H1 (cell line): ENCODE results near the gene ADARB2. TPM values are rescaled to one million over a fixed set of nuclear protein-coding genes. Genes with fewer than 3 reads are reported as not detected.

Source experiments
- CTCF ChIA-PET: fragments of 300-600 bp; sonication (Branson Sonifier 250); formaldehyde crosslinking; loops from one replicate; lab custom pipeline; 2021; ENCODE audit not compliant: partially characterized antibody; lab: Charles Lee
- POLR2A ChIA-PET: fragments of 300-600 bp; sonication (Branson Sonifier 250); formaldehyde crosslinking; loops from one replicate; lab custom pipeline; 2021; ENCODE audit warnings: inconsistent platforms; ENCODE audit not compliant: partially characterized antibody; lab: Charles Lee
- DNase-seq, 2 experiments: peaks; one replicate each; pipeline versions ENCODE4 v3.0.0 to v3.0.0-alpha.2; 2010 to 2022; ENCODE audit warnings: low spot score in 2 of 2, low read depth in 1 of 2, mixed read lengths in 1 of 2
- FAIRE-seq: peaks from 2 replicates; lab custom pipeline; 2011; peaks lifted over from hg19 to GRCh38; lab: Jason Lieb, UNC
- H2AFZ ChIP-seq: 2 replicates; pipeline ENCODE4 v1.8.1; 2012; ENCODE audit warnings: low read length, inconsistent platforms
- H2AK5ac ChIP-seq: 2 replicates; pipeline ENCODE4 v1.6.1; 2013; ENCODE audit warnings: low read depth, low read length
- H2BK120ac ChIP-seq: replicated peaks from 2 replicates; pipeline ENCODE3; 2013; ENCODE audit warnings: low read depth, low read length, inconsistent platforms
- H2BK12ac ChIP-seq: 2 replicates; pipeline ENCODE4 v1.6.1; 2013; ENCODE audit warnings: low read depth, low read length
- H2BK15ac ChIP-seq: 2 replicates; pipeline ENCODE4 v1.6.1; 2013; ENCODE audit warnings: low read length
- H2BK20ac ChIP-seq: 2 replicates; pipeline ENCODE4 v1.6.1; 2013; ENCODE audit warnings: low read length
- H2BK5ac ChIP-seq: 2 replicates; pipeline ENCODE4 v1.6.1; 2013; ENCODE audit warnings: low read depth, low read length
- H3K14ac ChIP-seq: 2 replicates; pipeline ENCODE4 v1.6.1; 2013; ENCODE audit warnings: inconsistent platforms; ENCODE audit not compliant: insufficient read length
- H3K18ac ChIP-seq: 2 replicates; pipeline ENCODE4 v1.6.1; 2013; ENCODE audit warnings: low read length; ENCODE audit errors: extremely low read depth
- H3K23ac ChIP-seq: 2 replicates; pipeline ENCODE4 v1.6.1; 2013; ENCODE audit warnings: inconsistent platforms; ENCODE audit not compliant: insufficient read length
- H3K23me2 ChIP-seq: 2 replicates; pipeline ENCODE4 v1.6.1; 2013; ENCODE audit warnings: low read depth, low read length
- H3K27ac ChIP-seq: 2 replicates; pipeline ENCODE4 v1.6.1; 2011; ENCODE audit warnings: low read depth, low read length, inconsistent platforms
- H3K27me3 ChIP-seq, 4 experiments: replicated peaks in 1 of 4; 1 replicate in 1 of 4; 2 replicates in 3 of 4; pipeline versions ENCODE4 v1.6.1 to v1.8.1; 2011 to 2013; ENCODE audit warnings: low read length in 3 of 4, mild to moderate bottlenecking in 3 of 4, inconsistent platforms in 2 of 4, mixed read lengths in 2 of 4, moderate library complexity in 1 of 4; ENCODE audit not compliant: control insufficient read depth in 3 of 4, insufficient read depth in 3 of 4; ENCODE audit errors: extremely low read depth in 1 of 4
- H3K36me3 ChIP-seq, 4 experiments: 2 replicates each; pipeline versions ENCODE4 v1.6.1 to v1.8.1; 2011 to 2013; ENCODE audit warnings: mild to moderate bottlenecking in 4 of 4, low read length in 3 of 4, moderate library complexity in 2 of 4, control low read depth in 1 of 4, inconsistent platforms in 1 of 4; ENCODE audit not compliant: insufficient read depth in 4 of 4, control insufficient read depth in 2 of 4
- H3K4ac ChIP-seq: replicated peaks from 2 replicates; pipeline ENCODE3; 2013; ENCODE audit warnings: low read length, low read depth, mixed read lengths, inconsistent platforms; ENCODE audit not compliant: insufficient read length
- H3K4me1 ChIP-seq, 4 experiments: replicated peaks in 1 of 4; 1 replicate in 1 of 4; 2 replicates in 3 of 4; pipeline versions ENCODE4 v1.6.1 to v1.8.1; 2011 to 2013; ENCODE audit warnings: low read length in 3 of 4, inconsistent platforms in 2 of 4, mixed read lengths in 1 of 4; ENCODE audit not compliant: insufficient read depth in 4 of 4, control insufficient read depth in 3 of 4
- H3K4me2 ChIP-seq, 2 experiments: 2 replicates each; pipeline versions ENCODE4 v1.6.1 to v1.8.1; 2011 to 2013; ENCODE audit warnings: low read depth in 2 of 2, low read length in 2 of 2, control low read depth in 1 of 2, inconsistent platforms in 1 of 2, mild to moderate bottlenecking in 1 of 2; ENCODE audit not compliant: insufficient read depth in 1 of 2
- H3K4me3 ChIP-seq, 4 experiments: fragments of 200-600, 300-600 bp in 1 of 4; sonication (generic), shearing (Covaris generic), sonication (Bioruptor Twin) in 1 of 4; 2 replicates each; pipeline versions ENCODE4 v1.5.1 to v1.8.1; 2011 to 2016; ENCODE audit warnings: low read length in 4 of 4, low read depth in 3 of 4, control low read depth in 2 of 4, inconsistent platforms in 2 of 4, mild to moderate bottlenecking in 2 of 4, mixed read lengths in 1 of 4, moderate library complexity in 1 of 4; ENCODE audit not compliant: insufficient read depth in 2 of 4; ENCODE audit errors: extremely low read depth in 1 of 4
- H3K56ac ChIP-seq: replicated peaks from 2 replicates; pipeline ENCODE3; 2013; ENCODE audit warnings: low read depth, mild to moderate bottlenecking, mixed read lengths, low read length, inconsistent platforms; ENCODE audit not compliant: insufficient read length
- H3K79me1 ChIP-seq: 2 replicates; pipeline ENCODE4 v1.6.1; 2013; ENCODE audit warnings: low read depth, low read length, control low read depth
- H3K79me2 ChIP-seq, 2 experiments: 2 replicates each; pipeline versions ENCODE4 v1.6.1 to v1.8.1; 2012 to 2013; ENCODE audit warnings: low read length in 2 of 2, mild to moderate bottlenecking in 2 of 2, inconsistent platforms in 1 of 2; ENCODE audit not compliant: insufficient read depth in 2 of 2, control insufficient read depth in 1 of 2
- H3K9ac ChIP-seq, 4 experiments: replicated peaks in 1 of 4; 1 replicate in 1 of 4; 2 replicates in 3 of 4; pipeline versions ENCODE4 v1.6.1 to v1.8.1; 2011 to 2013; ENCODE audit warnings: low read depth in 3 of 4, low read length in 3 of 4, control low read depth in 2 of 4, mild to moderate bottlenecking in 2 of 4, moderate library complexity in 2 of 4, inconsistent platforms in 1 of 4; ENCODE audit errors: extremely low read depth in 1 of 4
- H3K9me3 ChIP-seq, 2 experiments: 2 replicates each; pipeline versions ENCODE4 v1.6.1 to v1.8.1; 2012 to 2013; ENCODE audit warnings: mild to moderate bottlenecking in 2 of 2, moderate library complexity in 2 of 2, control low read depth in 1 of 2, inconsistent platforms in 1 of 2, low read depth in 1 of 2, low read length in 1 of 2, mixed read lengths in 1 of 2; ENCODE audit not compliant: insufficient read depth in 2 of 2
- H4K20me1 ChIP-seq, 2 experiments: replicated peaks in 1 of 2; 2 replicates each; pipeline versions ENCODE3 to v1.8.1; 2011 to 2013; ENCODE audit warnings: inconsistent platforms in 2 of 2, low read length in 2 of 2, mild to moderate bottlenecking in 1 of 2; ENCODE audit not compliant: insufficient read depth in 2 of 2, control insufficient read depth in 1 of 2
- H4K5ac ChIP-seq: 2 replicates; pipeline ENCODE4 v1.6.1; 2013; ENCODE audit warnings: low read length, low read depth, mixed read lengths, inconsistent platforms; ENCODE audit not compliant: insufficient read length
- H4K8ac ChIP-seq: 2 replicates; pipeline ENCODE4 v1.8.0; 2013; ENCODE audit warnings: mild to moderate bottlenecking, moderate library complexity, low read length, inconsistent platforms; ENCODE audit not compliant: insufficient read depth; ENCODE audit errors: extremely low read depth
- H4K91ac ChIP-seq: replicated peaks from 2 replicates; pipeline ENCODE3; 2013; ENCODE audit warnings: low read length, mixed read lengths, inconsistent platforms; ENCODE audit not compliant: insufficient read length
- CEBPB ChIP-seq: IDR thresholded peaks from 2 replicates; pipeline ENCODE4 v1.6.1; 2012; ENCODE audit warnings: low read depth, low read length
- GABPA ChIP-seq: IDR thresholded peaks from 2 replicates; pipeline ENCODE4 v1.6.1; 2011; ENCODE audit warnings: mild to moderate bottlenecking, low read length, moderate library complexity, borderline replicate concordance; ENCODE audit not compliant: insufficient read depth
- KDM1A ChIP-seq: fragments of 200-600, 300-600 bp; sonication (generic); IDR thresholded peaks from 2 replicates; pipeline ENCODE4 v1.7.1; 2016; ENCODE audit warnings: mild to moderate bottlenecking, low read length, borderline replicate concordance
- NANOG ChIP-seq: IDR thresholded peaks from 2 replicates; pipeline ENCODE4 v1.6.1; 2011; ENCODE audit warnings: low read length, low read depth, mild to moderate bottlenecking, inconsistent platforms; ENCODE audit not compliant: insufficient read depth, poor library complexity, severe bottlenecking
- TAF7 ChIP-seq: optimal IDR thresholded peaks from 2 replicates; pipeline ENCODE3; 2011; ENCODE audit warnings: low read depth, mild to moderate bottlenecking, inconsistent platforms, low read length, moderate library complexity, borderline replicate concordance
- TBP ChIP-seq: IDR thresholded peaks from 2 replicates; pipeline ENCODE4 v1.6.1; 2011; ENCODE audit warnings: low read depth, low read length, improper control_type of control experiment
- WGBS, 2 experiments: shearing (Covaris generic) in 1 of 2; methylation state at CpG; one replicate each; pipeline versions ENCODE4 v1.1.6 to v1.1.7; 2013 to 2015; ENCODE audit warnings: low lambda C conversion rate in 2 of 2, mixed read lengths in 2 of 2, inconsistent platforms in 1 of 2, low coverage in 1 of 2, missing lambda C conversion rate in 1 of 2; ENCODE audit not compliant: insufficient replicate concordance in 2 of 2, insufficient coverage in 1 of 2, insufficient read length in 1 of 2; ENCODE audit errors: extremely low coverage in 1 of 2, missing lambda C conversion rate in 1 of 2; 5-methylcytosine and 5-hydroxymethylcytosine counted together
- polyA plus RNA-seq, 7 experiments: library from polyadenylated mRNA; depleted of rRNA in 3 of 7; stranded (reverse) in 5 of 7; unstranded in 2 of 7; fragments of >200 nt in 5 of 7; fragments of 200-250 nt in 2 of 7; gene quantifications; 1 replicate in 5 of 7; 2 replicates in 1 of 7; 4 replicates in 1 of 7; pipeline versions ENCODE4 v1.2.1 to v1.2.3, GENCODE V29; 2011 to 2013; ENCODE audit warnings: missing spikeins in 2 of 7, mixed read lengths in 2 of 7
- total RNA-seq: library from RNA; stranded (reverse); fragmentation: NEBNext Ultra II Directional; extraction: Animal tissue kit (Norgen Biotek cat#: 25700); gene quantifications from 2 replicates; pipeline ENCODE4 v1.2.1, GENCODE V29; 2021

Gene ADARB2
- total and polyA plus RNA-seq, 2 of the 8 experiments (the other 6 are each of a cell fraction or from before 2014, with no cell fraction given): 2.2 to 2.8 TPM

DNA sequence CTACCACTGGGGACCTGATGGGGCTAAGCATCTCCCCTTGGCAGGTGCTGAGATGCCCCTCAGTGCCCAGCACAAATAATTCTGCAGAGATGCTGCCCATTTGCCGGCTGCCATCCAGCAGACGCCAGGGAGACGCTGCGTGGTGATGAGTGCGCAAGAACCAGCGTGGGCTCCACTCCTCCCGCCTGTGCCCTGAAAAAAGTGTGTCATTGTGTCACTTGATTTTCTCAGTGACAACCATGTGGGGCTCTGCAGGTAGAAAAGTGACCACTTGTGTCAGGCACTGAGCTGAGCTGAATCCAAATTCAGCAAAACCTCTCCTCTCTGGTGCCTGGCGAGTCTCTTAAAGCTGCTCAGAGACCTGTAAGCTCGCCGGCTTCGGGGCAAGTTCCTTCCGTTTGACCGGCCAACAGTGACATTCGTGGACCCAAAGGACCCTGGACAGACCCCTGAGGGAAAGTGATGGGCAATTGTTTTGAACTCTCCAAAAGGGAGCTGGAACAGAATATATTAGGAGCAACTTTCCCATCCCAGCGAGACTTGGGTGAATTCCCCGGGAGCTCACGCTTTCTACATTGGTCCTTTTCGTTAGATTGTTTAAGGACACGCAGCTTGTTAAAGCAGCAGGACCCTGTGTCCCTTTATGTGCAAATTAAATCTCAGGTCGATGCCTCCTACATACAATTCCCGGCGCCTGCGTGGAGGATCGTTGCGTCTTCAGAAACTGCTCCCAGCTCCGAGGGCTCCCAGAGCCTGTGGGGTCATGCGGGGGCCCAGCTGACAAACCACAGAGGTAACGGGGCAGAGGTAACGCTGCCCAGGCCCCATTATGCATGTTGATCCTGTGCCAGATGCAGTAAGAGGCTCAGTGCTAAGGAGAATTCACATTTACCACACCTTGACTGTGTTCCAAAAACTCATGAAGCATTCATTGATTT lies 332.7 kb downstream of the ADARB2 start:
- no peak overlapping the region for H3K56ac ChIP-seq
- H2BK120ac ChIP-seq: no peak overlapping the region
- no peaks in the 10 kb centered on the region for H3K79me2 ChIP-seq
- no peak overlapping the region for H2BK20ac ChIP-seq
- H4K20me1 ChIP-seq: no peaks in the 10 kb centered on the region
- no peaks in the 10 kb centered on the region for H3K9me3 ChIP-seq
- no peak overlapping the region for H2AK5ac ChIP-seq
- H3K9ac ChIP-seq: no peak overlapping the region
- TF ChIP-seq NANOG (no peak), GABPA (no peak), TBP (no peak), KDM1A (no peak), TAF7 (no peak), CEBPB (no peak)
- no peak overlapping the region for H3K23ac ChIP-seq
- H4K8ac ChIP-seq: no peak overlapping the region
- H3K18ac ChIP-seq: no peak overlapping the region; the same call in 1 of the 2 replicates
- no peak overlapping the region for H4K5ac ChIP-seq
- no peak overlapping the region for H3K4ac ChIP-seq
- H3K27ac ChIP-seq: no peak overlapping the region
- no peak overlapping the region for H3K14ac ChIP-seq
- ChIA-PET CTCF (interaction anchor here (0.6 to 5.3 kb wide), 37 partner anchors 8 to 1760 kb away, joined by 3 to 39 read pairs (median 5); no protein-coding TSS in a partner anchor), POLR2A (interaction anchor here (0.6 kb wide), 1 partner anchor 16 kb away, joined by 3 read pairs; no protein-coding TSS in a partner anchor)
- DNase-seq (peak in 1 of 2 experiments; percentile 40), FAIRE-seq (no peak)
- no peaks in the 10 kb centered on the region for H3K36me3 ChIP-seq
- no peak overlapping the region for H2AFZ ChIP-seq
- H3K23me2 ChIP-seq: no peaks in the 10 kb centered on the region
- WGBS, 2 experiments: 91% methylated on average over 29 of the region's 29 CpGs; no CpG with 5 or more reads in 1 of the 2 experiments
- peak overlapping the region; percentile 16; the same call in 1 of the 2 replicates for H2BK15ac ChIP-seq
- H3K79me1 ChIP-seq: no peaks in the 10 kb centered on the region
- H4K91ac ChIP-seq: no peak overlapping the region
- no peak overlapping the region for H3K4me3 ChIP-seq
- H3K4me2 ChIP-seq: no peak overlapping the region
- H3K27me3 ChIP-seq: no peaks in the 10 kb centered on the region; a peak in 1 of 7 replicates
- peaks cover 0 to 9% (median 0%) of the 10 kb centered on the region in 4 experiments; a peak in 2 of 7 replicates for H3K4me1 ChIP-seq
- H2BK12ac ChIP-seq: no peak overlapping the region
- H2BK5ac ChIP-seq: no peak overlapping the region
